Raji (cell line): ENCODE results near the gene FRMD4A.

Experiments
- POLR2A ChIP-seq: IDR thresholded peaks from 2 replicates; pipeline ENCODE4 v1.6.1; 2011; ENCODE audit warnings: low read depth, low read length, control low read depth; ENCODE audit not compliant: insufficient read depth

The FRMD4A gene

GRCh38 chr10:13925971-13926780 is 404.5 kb downstream of the FRMD4A start:
- no peak for TF ChIP-seq POLR2A

GRCh38 chr10:13924040-13924725 is 406.5 kb downstream of the FRMD4A start:
- TF ChIP-seq POLR2A: no peak

- TF ChIP-seq POLR2A: no peak
Measured at GRCh38 chr10:13922586-13922985, 408.1 kb downstream of the FRMD4A start.

GRCh38 chr10:13921941-13922340 is 408.8 kb downstream of the FRMD4A start:
- no peak for TF ChIP-seq POLR2A

GRCh38 chr10:13920465-13920864 is 410.3 kb downstream of the FRMD4A start:
- TF ChIP-seq POLR2A: no peak

GRCh38 chr10:13920031-13920430 is 410.7 kb downstream of the FRMD4A start:
- TF ChIP-seq POLR2A: no peak

- TF ChIP-seq POLR2A: no peak
Measured at GRCh38 chr10:13917791-13918190, 412.9 kb downstream of the FRMD4A start.

- TF ChIP-seq POLR2A: no peak
Measured at GRCh38 chr10:13916384-13916947, 414.3 kb downstream of the FRMD4A start.

- no peak for TF ChIP-seq POLR2A
Measured at GRCh38 chr10:13915710-13916109, 415.0 kb downstream of the FRMD4A start.

- no peak for TF ChIP-seq POLR2A
Measured at GRCh38 chr10:13913897-13914296, 416.8 kb downstream of the FRMD4A start.

- TF ChIP-seq POLR2A: no peak
Measured at GRCh38 chr10:13911821-13912520, 418.8 kb downstream of the FRMD4A start.

GRCh38 chr10:13909516-13910258 is 421.0 kb downstream of the FRMD4A start:
- TF ChIP-seq POLR2A: no peak

- no peak for TF ChIP-seq POLR2A
Measured at GRCh38 chr10:13908475-13908874, 422.2 kb downstream of the FRMD4A start.

- no peak for TF ChIP-seq POLR2A
Measured at GRCh38 chr10:13907570-13907969, 423.2 kb downstream of the FRMD4A start.

GRCh38 chr10:13905281-13905680 is 425.4 kb downstream of the FRMD4A start:
- no peak for TF ChIP-seq POLR2A
